Astrocyte of the hippocampus (primary cell): ENCODE results near the gene QSOX2.

Experiments used
- DNase-seq: peaks from one replicate; pipeline ENCODE4 v3.0.0; 2011; ENCODE audit warnings: low read depth, low spot score

The QSOX2 gene

DNA sequence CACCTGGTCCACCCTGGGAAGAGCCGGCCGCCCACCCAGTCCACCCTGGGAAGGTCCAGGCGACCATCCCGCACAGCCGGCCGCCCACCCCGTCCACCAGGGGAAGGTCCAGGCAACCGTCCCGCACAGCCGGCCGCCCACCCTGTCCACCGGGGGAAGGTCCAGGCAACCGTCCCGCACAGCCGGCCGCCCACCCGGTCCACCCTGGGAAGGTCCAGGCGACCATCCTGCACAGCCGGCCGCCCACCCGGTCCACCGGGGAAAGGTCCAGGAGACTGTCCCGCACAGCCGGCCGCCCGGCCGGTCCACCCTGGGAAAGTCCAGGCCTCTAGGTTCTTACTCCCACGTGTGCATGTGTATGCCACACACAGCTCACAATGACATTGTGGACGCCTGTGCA lies 6.7 kb upstream of the QSOX2 start:
- DNase-seq, result no peak

- no peak for DNase-seq
Observed at GRCh38 chr9:136251264-136252115, 5.9 kb upstream of the QSOX2 start.

DNA sequence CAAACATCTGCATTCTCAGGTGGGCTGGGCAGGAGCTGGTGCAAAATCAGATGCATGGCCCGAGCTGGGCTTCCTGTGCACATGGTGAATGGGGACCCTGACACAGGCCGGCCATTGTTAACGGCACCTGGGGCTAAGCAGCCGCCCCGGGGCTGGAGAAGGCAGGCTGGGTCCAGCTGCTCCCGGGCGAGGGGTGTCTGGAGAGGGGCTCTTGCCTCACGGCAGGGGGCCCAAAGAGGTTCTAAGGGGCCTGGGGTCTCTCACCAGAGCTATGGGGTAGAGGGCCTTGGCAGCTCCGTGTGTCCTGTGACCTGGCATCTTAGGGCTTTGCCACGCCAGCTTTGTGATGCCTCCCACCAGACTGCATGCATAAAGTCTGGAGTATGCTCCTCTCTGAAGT lies 5.1 kb upstream of the QSOX2 start:
- DNase-seq, result no peak

GRCh38 chr9:136249877-136250559 lies 4.4 kb upstream of the QSOX2 start:
- no peak for DNase-seq

- DNase-seq, result no peak
Observed at GRCh38 chr9:136248951-136249876, 3.6 kb upstream of the QSOX2 start.

DNA sequence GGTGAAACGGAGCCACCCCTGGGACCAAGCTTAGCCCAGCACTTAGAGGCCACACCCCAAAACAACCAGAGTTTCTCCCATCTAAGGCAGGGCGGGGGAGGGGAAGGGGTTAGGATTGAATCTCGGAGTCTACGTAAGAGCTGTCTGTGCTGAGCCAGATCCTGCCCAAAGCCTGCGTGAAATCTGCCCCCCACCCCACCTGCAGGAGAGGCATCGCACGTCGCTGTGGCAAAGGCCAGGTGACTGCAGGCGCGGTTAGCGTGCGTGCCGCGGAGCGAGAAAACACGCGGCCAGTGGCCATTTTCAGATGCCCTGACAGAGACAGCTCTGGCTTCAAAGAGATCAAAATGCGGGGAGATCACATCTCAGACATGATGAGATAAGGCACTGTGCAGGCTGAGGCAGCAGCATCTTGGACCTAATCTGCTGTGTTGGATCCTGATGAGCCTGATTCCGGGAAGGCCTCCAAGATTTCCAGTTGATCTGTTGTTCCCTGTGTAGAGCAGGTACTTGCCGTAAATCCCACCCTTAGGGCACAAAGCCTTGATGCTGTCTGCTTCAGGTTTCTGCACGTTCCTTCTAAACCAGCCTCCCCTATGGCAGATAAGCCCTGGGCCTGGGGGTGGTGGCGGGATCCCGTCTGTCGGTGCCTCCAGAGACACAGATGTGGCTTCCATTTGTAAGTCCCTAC lies 2.5 kb upstream of the QSOX2 start:
- DNase-seq, result no peak

GRCh38 chr9:136247551-136247916 lies 1.9 kb upstream of the QSOX2 start:
- DNase-seq, result no peak

DNA sequence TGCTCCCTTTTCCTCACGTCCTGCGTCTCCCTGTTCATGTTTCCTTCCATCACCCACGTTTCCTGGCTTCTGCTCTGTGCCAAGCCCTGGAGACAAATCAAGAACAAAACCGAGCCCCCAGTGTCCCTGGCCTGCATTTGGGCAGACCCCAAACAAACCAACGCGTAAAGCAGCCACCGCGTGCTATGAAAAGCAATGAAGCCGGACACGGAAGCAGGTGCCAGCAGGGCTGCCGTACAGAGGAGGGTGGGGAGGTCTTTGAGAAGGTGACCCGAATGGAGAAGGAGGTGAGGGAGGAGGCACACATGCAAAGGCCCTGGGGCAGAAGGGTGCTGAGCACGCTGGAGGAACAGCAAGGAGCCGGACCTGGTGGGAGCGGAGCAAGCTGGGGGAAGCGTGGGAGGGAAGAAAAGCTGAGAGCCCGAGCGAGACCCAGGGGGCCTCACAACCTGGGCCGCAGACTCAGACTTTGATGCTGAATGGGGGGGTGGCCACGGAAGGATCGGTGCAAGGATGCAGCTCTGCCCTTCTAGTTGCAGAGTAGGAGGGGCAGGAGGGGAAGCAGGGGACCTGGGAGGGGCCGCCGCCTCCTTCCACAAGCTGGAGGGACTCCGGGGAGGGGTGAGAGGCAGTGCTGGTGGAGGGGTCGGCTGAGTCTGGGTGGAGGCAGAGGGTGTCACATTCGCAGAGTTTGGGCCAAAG lies 1.4 kb upstream of the QSOX2 start:
- DNase-seq, result no peak

GRCh38 chr9:136244969-136245218 lies 718 bp downstream of the QSOX2 start:
- DNase-seq, result no peak

GRCh38 chr9:136244122-136244968 lies 1.3 kb downstream of the QSOX2 start:
- peak; percentile 60 for DNase-seq

DNA sequence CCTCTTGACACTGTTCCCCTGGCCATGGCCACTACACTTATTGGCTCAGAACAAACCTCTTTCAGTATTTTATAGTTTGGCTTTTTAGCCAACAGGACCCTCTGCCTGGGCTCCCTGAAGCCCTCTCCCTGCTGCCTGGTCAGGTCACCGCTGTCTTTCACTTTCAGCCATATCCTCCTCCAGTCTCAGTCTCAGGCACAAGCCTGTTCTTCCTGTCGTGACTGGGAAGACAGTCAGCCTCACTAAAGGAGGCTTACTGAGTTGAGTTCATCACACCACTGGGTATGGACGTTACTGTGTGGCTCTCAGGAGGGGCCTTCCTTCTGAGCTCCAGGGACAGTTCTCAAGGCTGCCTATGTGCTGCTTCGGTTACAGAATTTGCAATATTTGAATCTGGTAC lies 2.0 kb downstream of the QSOX2 start:
- no peak for DNase-seq

DNA sequence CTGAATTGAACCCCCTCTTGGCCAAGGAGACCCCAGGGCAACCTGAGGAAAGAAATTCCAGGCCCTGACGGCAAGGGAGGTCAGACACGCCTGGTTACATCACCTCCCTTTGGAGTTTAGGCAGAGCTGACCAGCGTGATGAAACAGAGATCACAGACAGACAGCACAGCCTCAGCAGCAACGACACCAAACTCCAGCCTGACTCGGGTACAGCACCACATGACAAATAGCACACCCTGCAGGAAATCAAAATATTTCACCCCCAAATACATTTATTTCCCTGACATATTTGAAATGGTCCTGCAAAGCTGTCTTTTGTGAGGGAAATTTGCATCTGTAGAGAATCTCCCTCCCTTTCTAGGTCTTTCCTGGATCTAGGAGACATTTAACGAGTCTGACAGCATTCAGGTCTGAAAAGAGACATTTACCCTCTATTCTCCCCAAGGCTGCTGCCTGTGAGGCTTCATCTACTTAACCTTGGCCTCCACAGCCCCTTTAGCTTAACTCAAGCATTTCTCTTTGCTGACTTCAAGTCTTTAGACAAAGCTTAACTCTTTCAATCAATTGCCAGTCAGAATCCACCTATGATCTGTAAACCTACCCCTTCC lies 2.6 kb downstream of the QSOX2 start:
- DNase-seq, result no peak

DNA sequence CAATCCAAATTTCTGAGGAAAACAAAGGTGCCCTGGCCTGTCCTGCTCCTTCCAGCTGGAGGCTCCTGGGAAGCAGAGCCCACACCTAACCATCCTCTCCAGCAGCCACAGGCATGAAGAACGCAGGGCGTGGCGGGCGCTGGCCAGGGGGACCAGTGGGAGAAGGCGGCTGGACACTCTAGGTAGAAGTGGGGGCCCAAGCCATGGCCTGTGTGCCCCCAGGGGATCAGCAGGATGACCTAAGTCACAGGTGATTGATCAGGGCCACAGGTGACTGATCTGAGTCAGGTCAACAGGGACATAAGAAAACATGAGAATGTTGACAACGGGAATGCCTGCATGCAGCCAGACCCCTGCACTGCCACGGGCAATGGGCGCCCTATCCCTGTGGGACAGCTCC lies 3.4 kb downstream of the QSOX2 start:
- no peak for DNase-seq

GRCh38 chr9:136241542-136241941 lies 4.1 kb downstream of the QSOX2 start:
- DNase-seq, result no peak

DNA sequence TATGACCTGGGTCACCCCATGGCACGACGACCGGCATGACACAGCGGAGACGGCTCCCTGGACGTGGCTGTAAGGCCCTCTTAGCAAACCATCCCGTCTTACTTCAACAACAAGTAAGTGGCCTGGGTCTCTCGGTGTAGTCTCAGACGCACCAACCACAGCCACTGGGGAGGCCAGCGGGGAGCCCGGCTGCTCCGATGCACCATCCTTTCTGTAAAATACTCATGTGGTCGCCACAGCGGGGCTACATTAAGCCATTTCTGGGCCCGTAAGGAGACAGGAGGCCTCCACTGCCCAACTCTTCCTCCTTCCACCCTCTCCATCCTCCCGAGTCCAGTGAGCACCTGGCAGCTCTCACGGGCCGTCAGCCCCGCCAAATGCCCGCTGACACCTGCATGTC lies 4.7 kb downstream of the QSOX2 start:
- no peak for DNase-seq

- no peak for DNase-seq
Observed at GRCh38 chr9:136239983-136240330, 5.7 kb downstream of the QSOX2 start.

DNA sequence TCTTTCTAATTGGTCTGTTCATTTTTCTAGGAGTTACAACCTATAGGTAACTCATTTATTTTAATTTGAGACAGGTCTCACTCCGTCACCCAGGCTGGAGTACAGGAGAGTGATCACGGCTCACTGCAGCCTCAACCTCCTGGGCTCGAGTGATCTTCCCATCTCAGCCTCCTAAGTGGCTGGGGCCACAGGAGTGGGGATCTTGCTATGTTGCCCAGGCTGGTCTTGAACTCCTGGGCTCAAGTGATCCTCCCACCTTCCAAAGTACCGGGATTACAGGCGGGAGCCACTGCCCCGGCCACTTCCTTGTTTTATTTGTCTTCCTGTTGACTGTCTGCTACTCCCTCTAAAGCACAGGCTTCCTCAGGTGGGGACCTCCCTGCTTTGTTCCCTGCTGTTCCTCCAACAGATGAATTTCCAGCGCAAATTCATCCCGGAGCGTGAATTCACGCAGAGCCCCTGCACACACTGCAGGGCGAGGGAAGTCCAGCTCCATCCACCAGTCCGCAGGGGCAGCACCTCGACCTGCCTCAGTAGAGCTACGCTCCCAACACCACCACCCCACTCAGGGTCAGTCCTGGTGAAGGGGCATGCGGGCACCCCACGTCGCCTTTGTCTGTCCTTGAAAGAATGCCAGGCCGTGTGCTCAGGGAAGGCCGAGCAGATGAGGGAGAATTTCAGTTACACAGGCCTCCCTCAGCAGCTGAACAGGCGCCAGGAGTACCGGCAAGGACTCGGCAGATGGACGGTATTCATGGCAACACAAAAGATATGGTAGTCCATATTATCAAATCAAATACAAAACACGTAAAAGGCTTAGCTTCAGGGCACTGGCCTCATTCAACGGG lies 6.3 kb downstream of the QSOX2 start:
- DNase-seq, result peak; percentile 19

GRCh38 chr9:136238342-136238732 lies 7.3 kb downstream of the QSOX2 start:
- DNase-seq, result peak; percentile 20
